B cell (primary cell): ENCODE results near the gene PCSK6. TPM values are rescaled to one million over a fixed set of nuclear protein-coding genes. Genes with fewer than 3 reads are reported as not detected.

Source experiments
- ATAC-seq: fragments of 200-7000 bp; cut with Tn5 transposase; one replicate; pipeline ENCODE4 v1.10.0; 2021; ENCODE audit warnings: low read depth, mild to moderate bottlenecking, moderate number of reproducible peaks, moderate library complexity
- CTCF ChIA-PET: fragments of 350-600 bp; sonication (Branson Sonifier 250); formaldehyde crosslinking; loops from one replicate; lab custom pipeline; 2021; ENCODE audit warnings: antibody characterized with exemption, inconsistent platforms; lab: Charles Lee
- POLR2A ChIA-PET: fragments of 350-600 bp; sonication (Branson Sonifier 250); formaldehyde crosslinking; loops from one replicate; lab custom pipeline; 2021; ENCODE audit warnings: antibody characterized with exemption; lab: Charles Lee
- DNase-seq: peaks from one replicate; pipeline ENCODE4 v3.0.0; 2013
- H2AFZ ChIP-seq: 2 replicates; pipeline ENCODE4 v1.6.1; 2012; ENCODE audit warnings: mild to moderate bottlenecking, low read depth, low read length; ENCODE audit not compliant: insufficient read depth, poor library complexity, severe bottlenecking
- H3K27ac ChIP-seq, 2 donors: 1 replicate in 1 of 2; 2 replicates in 1 of 2; pipeline ENCODE4 v1.5.1; 2012 to 2013; ENCODE audit warnings: low read length in 2 of 2, mild to moderate bottlenecking in 2 of 2, moderate library complexity in 1 of 2
- H3K27me3 ChIP-seq, 4 experiments: fragments of 200-600 bp in 1 of 4; sonication (generic) in 1 of 4; replicated peaks in 1 of 4; 1 replicate in 2 of 4; 2 replicates in 2 of 4; pipeline versions ENCODE4 v1.6.1 to v1.7.0; 2013 to 2016; ENCODE audit warnings: low read length in 3 of 4, mild to moderate bottlenecking in 2 of 4, mixed read lengths in 1 of 4, moderate library complexity in 1 of 4; ENCODE audit not compliant: insufficient read depth in 4 of 4, control insufficient read depth in 3 of 4; ENCODE audit errors: control extremely low read depth in 1 of 4
- H3K36me3 ChIP-seq, 2 experiments: replicated peaks in 1 of 2; 1 replicate in 1 of 2; 2 replicates in 1 of 2; pipeline versions ENCODE4 v1.6.1 to v1.7.1; 2013; ENCODE audit warnings: low read length in 1 of 2; ENCODE audit not compliant: insufficient read depth in 2 of 2, control insufficient read depth in 1 of 2; ENCODE audit errors: control extremely low read depth in 1 of 2, extremely low read depth in 1 of 2
- H3K4me1 ChIP-seq, 2 donors: fragments of 200-600 bp in 1 of 2; sonication (generic) in 1 of 2; 1 replicate in 1 of 2; 2 replicates in 1 of 2; pipeline versions ENCODE4 v1.5.1 to v1.6.1; 2013 to 2017; ENCODE audit warnings: low read length in 2 of 2; ENCODE audit not compliant: control insufficient read depth in 2 of 2, insufficient read depth in 2 of 2
- H3K4me2 ChIP-seq: replicated peaks from 2 replicates; pipeline ENCODE3; 2012; ENCODE audit warnings: mild to moderate bottlenecking, low read depth, low read length; ENCODE audit not compliant: poor library complexity, severe bottlenecking
- H3K4me3 ChIP-seq, 5 experiments: fragments of 200-600 bp in 1 of 5; sonication (generic) in 1 of 5; 1 replicate in 3 of 5; 2 replicates in 2 of 5; pipeline versions ENCODE4 v1.5.1 to v1.7.0; 2011 to 2016; ENCODE audit warnings: low read length in 4 of 5, mild to moderate bottlenecking in 4 of 5, low read depth in 2 of 5, control low read depth in 1 of 5, moderate library complexity in 1 of 5; ENCODE audit not compliant: insufficient read depth in 1 of 5; ENCODE audit errors: control extremely low read depth in 1 of 5, extremely low read depth in 1 of 5
- H3K79me2 ChIP-seq: fragments of 200-600 bp; sonication (generic); one replicate; pipeline ENCODE4 v1.6.0; 2016; ENCODE audit warnings: low read length; ENCODE audit not compliant: control insufficient read depth, insufficient read depth
- H3K9ac ChIP-seq: fragments of 200-600 bp; sonication (generic); 2 replicates; pipeline ENCODE4 v1.6.1; 2017; ENCODE audit warnings: mild to moderate bottlenecking, low read length, moderate library complexity
- H3K9me3 ChIP-seq, 3 donors: one replicate each; pipeline versions ENCODE4 v1.6.1 to v1.7.1; 2013; ENCODE audit warnings: low read length in 2 of 3; ENCODE audit not compliant: control insufficient read depth in 2 of 3, insufficient read depth in 1 of 3; ENCODE audit errors: control extremely low read depth in 1 of 3
- H4K20me1 ChIP-seq: 2 replicates; pipeline ENCODE4 v1.6.0; 2012; ENCODE audit warnings: mild to moderate bottlenecking, low read length; ENCODE audit not compliant: insufficient read depth, control insufficient read depth, poor library complexity, severe bottlenecking
- H3K27ac Mint-ChIP-seq: one replicate; pipeline ENCODE4 v1.8.0; 2021; ENCODE audit warnings: mixed read lengths
- H3K27me3 Mint-ChIP-seq: one replicate; pipeline ENCODE4 v1.8.0; 2021; ENCODE audit warnings: mixed read lengths
- H3K4me1 Mint-ChIP-seq: one replicate; pipeline ENCODE4 v1.8.0; 2021; ENCODE audit warnings: mixed read lengths
- H3K4me3 Mint-ChIP-seq: one replicate; pipeline ENCODE4 v1.8.0; 2021; ENCODE audit warnings: mixed read lengths
- H3K9me3 Mint-ChIP-seq: one replicate; pipeline ENCODE4 v1.8.0; 2022; ENCODE audit warnings: mixed read lengths; ENCODE audit not compliant: insufficient read depth
- EZH2 ChIP-seq: IDR thresholded peaks from 2 replicates; pipeline ENCODE4 v1.6.1; 2012; ENCODE audit warnings: borderline replicate concordance, low read depth, mild to moderate bottlenecking, moderate library complexity, low read length; ENCODE audit not compliant: insufficient read depth, poor library complexity, severe bottlenecking
- WGBS: methylation state at CpG from one replicate; pipeline ENCODE4 v1.1.5; 2013; ENCODE audit warnings: missing lambda C conversion rate; ENCODE audit not compliant: insufficient coverage; 5-methylcytosine and 5-hydroxymethylcytosine counted together
- intact Hi-C: fragments of 100-400 bp; cut with micrococcal nuclease; formaldehyde crosslinking; loops from one replicate; pipeline ENCODE4 v1.10.0; 2022
- polyA plus RNA-seq: library from polyadenylated mRNA; depleted of rRNA; stranded (reverse); fragments of >200 nt; gene quantifications from 2 replicates; pipeline ENCODE4 v1.2.3, GENCODE V29; 2012
- total RNA-seq, 2 donors: library from RNA; stranded (reverse); fragments of 120-200 nt in 1 of 2; gene quantifications; 1 replicate in 1 of 2; 2 replicates in 1 of 2; pipeline versions ENCODE4 v1.2.3 to v1.2.4, GENCODE V29; 2013 to 2022
- TF ChIP-seq, protein P1 (sequence below): fragments of 200-600 bp; IDR thresholded peaks from one replicate; pipeline ENCODE4 v1.8.0; 2022; ENCODE audit warnings: antibody characterized with exemption, mild to moderate bottlenecking

PCSK6 gene
- total and polyA plus RNA-seq, 2 donors (not counting 1 experiment from before 2014, with no cell fraction given) = 0.66 to 1.6 TPM

DNA sequence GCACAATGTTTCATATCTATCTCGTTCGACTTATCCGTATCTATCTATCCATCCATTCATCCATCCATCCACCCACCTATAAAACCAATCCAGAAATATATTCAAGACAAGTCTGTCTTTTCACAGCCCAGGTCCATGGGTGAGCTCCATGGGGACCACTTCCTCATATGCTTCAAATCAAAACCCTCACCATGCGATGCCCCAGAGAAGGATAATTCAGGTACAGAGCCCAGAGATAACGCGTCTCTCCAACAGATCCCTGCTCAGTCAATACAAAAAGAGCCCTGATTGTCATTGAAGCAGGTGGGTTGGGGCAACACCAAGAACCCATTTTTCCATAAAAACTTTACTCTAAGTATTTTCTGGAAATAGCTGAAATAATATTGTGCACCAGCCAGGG, 47.2 kb downstream of the PCSK6 start:
- Mint-ChIP-seq H3K27me3 (peaks cover 28% of the 10 kb centered on the region), H3K4me1 (peaks cover 3% of the 10 kb centered on the region), H3K27ac (no peak overlapping the region), H3K9me3 (no peaks in the 10 kb centered on the region), H3K4me3 (no peak overlapping the region)
- Histone ChIP-seq H3K27me3 (no peaks in the 10 kb centered on the region), H3K9me3 (peaks cover 0 to 15% (median 0%) of the 10 kb centered on the region in 3 donors), H4K20me1 (no peaks in the 10 kb centered on the region), H3K4me2 (no peak overlapping the region), H2AFZ (no peak overlapping the region), H3K4me3 (no peak overlapping the region), H3K79me2 (no peaks in the 10 kb centered on the region), H3K4me1 (no peaks in the 10 kb centered on the region), H3K27ac (no peak overlapping the region), H3K36me3 (no peaks in the 10 kb centered on the region), H3K9ac (no peak overlapping the region)
- intact Hi-C loops = no loop called here
- ATAC-seq = no peak
- 91% methylated on average over 4 of the region's 6 CpGs for WGBS
- POLR2A ChIA-PET = no interaction called here
- TF ChIP-seq EZH2 = no peak
- TF ChIP-seq, protein P1, sequence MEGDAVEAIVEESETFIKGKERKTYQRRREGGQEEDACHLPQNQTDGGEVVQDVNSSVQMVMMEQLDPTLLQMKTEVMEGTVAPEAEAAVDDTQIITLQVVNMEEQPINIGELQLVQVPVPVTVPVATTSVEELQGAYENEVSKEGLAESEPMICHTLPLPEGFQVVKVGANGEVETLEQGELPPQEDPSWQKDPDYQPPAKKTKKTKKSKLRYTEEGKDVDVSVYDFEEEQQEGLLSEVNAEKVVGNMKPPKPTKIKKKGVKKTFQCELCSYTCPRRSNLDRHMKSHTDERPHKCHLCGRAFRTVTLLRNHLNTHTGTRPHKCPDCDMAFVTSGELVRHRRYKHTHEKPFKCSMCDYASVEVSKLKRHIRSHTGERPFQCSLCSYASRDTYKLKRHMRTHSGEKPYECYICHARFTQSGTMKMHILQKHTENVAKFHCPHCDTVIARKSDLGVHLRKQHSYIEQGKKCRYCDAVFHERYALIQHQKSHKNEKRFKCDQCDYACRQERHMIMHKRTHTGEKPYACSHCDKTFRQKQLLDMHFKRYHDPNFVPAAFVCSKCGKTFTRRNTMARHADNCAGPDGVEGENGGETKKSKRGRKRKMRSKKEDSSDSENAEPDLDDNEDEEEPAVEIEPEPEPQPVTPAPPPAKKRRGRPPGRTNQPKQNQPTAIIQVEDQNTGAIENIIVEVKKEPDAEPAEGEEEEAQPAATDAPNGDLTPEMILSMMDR = no peak
- no peak for DNase-seq
- CTCF ChIA-PET = no interaction called here

DNA sequence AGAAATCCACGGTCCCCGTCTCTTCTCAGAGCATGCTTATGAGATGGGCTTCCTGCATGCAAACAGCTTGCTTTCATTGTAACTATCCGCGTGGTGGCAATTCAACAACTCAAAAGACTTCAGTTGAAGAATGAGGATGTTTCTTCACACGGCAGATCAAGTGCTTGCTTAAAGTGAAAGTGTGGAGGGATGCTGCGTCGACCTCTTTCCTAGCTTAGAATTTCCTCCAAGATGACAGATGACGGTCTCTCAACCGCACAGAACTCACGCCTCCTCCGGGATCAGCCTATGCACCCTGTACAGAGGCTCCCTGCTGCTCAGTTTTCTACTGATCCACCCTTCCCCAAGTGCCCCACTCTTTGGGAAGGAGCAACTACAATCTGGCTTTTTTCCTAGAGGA, 47.8 kb downstream of the PCSK6 start:
- no peak overlapping the region for H3K27ac Mint-ChIP-seq
- WGBS = 34% methylated on average over 8 of the region's 11 CpGs
- no peaks in the 10 kb centered on the region for H3K9me3 Mint-ChIP-seq
- Histone ChIP-seq H3K4me3 (no peak overlapping the region), H3K36me3 (no peaks in the 10 kb centered on the region), H3K4me1 (no peaks in the 10 kb centered on the region), H4K20me1 (no peaks in the 10 kb centered on the region), H3K27me3 (no peaks in the 10 kb centered on the region), H3K79me2 (no peaks in the 10 kb centered on the region), H3K27ac (no peak overlapping the region), H3K9me3 (peaks cover 0 to 18% (median 0%) of the 10 kb centered on the region in 3 donors), H3K4me2 (peak overlapping the region; percentile 32), H3K9ac (no peak overlapping the region), H2AFZ (peak overlapping the region; percentile 48)
- ATAC-seq = no peak
- DNase-seq = no peak
- ChIA-PET CTCF (no interaction called here), POLR2A (no interaction called here)
- intact Hi-C loops = no loop called here
- peak overlapping the region; percentile 17 for H3K4me3 Mint-ChIP-seq
- H3K4me1 Mint-ChIP-seq = peaks cover 3% of the 10 kb centered on the region
- TF ChIP-seq, protein P1 = no peak
- no peak for TF ChIP-seq EZH2
- peaks cover 33% of the 10 kb centered on the region for H3K27me3 Mint-ChIP-seq
